Activated CD4-positive, CD25-positive, alpha-beta regulatory T cell (primary cell): ENCODE results near the gene SLC6A1.

Experiments
- DNase-seq, 4 experiments: peaks; one replicate each; lab custom pipeline; 2025; lab: John Stamatoyannopoulos, UW

SLC6A1 gene

GRCh38 chr3:10993729-10994065 lies 1.1 kb downstream of the SLC6A1 start:
- DNase-seq: no peak

- DNase-seq: no peak
Measured at GRCh38 chr3:10994306-10994705, 1.8 kb downstream of the SLC6A1 start.

- no peak for DNase-seq
Measured at GRCh38 chr3:10995871-10996270, 3.3 kb downstream of the SLC6A1 start.

GRCh38 chr3:10996345-10997013 lies 3.9 kb downstream of the SLC6A1 start:
- DNase-seq: no peak

- DNase-seq: no peak
Measured at GRCh38 chr3:10997196-10997595, 4.6 kb downstream of the SLC6A1 start.

GRCh38 chr3:10998542-10998941 lies 6.0 kb downstream of the SLC6A1 start:
- no peak for DNase-seq

- no peak for DNase-seq
Measured at GRCh38 chr3:10999221-11000107, 6.9 kb downstream of the SLC6A1 start.

GRCh38 chr3:11000528-11000927 lies 8.0 kb downstream of the SLC6A1 start:
- DNase-seq: no peak

- no peak for DNase-seq
Measured at GRCh38 chr3:11001020-11001657, 8.6 kb downstream of the SLC6A1 start.

- DNase-seq: no peak
Measured at GRCh38 chr3:11001658-11002021, 9.1 kb downstream of the SLC6A1 start.

GRCh38 chr3:11002371-11002807 lies 9.8 kb downstream of the SLC6A1 start:
- no peak for DNase-seq

GRCh38 chr3:11004563-11004962 lies 12.0 kb downstream of the SLC6A1 start:
- DNase-seq: no peak

- DNase-seq: no peak
Measured at GRCh38 chr3:11005686-11006256, 13.2 kb downstream of the SLC6A1 start.

- DNase-seq: no peak
Measured at GRCh38 chr3:11006986-11007933, 14.7 kb downstream of the SLC6A1 start.

GRCh38 chr3:11009898-11010297 lies 17.4 kb downstream of the SLC6A1 start:
- DNase-seq: no peak

- DNase-seq: no peak
Measured at GRCh38 chr3:11010426-11011165, 18.0 kb downstream of the SLC6A1 start.

- DNase-seq: no peak
Measured at GRCh38 chr3:11014253-11014652, 21.7 kb downstream of the SLC6A1 start.

GRCh38 chr3:11014752-11015151 lies 22.2 kb downstream of the SLC6A1 start:
- DNase-seq: no peak

- no peak for DNase-seq
Measured at GRCh38 chr3:11015369-11015768, 22.8 kb downstream of the SLC6A1 start.

GRCh38 chr3:11016727-11017126 lies 24.2 kb downstream of the SLC6A1 start:
- no peak for DNase-seq
